Liver (tissue), 9 donors: ENCODE data around the gene BET1. TPM values are rescaled to one million over a fixed set of nuclear protein-coding genes. Genes with fewer than 3 reads are reported as not detected.

Experiments used
- DNase-seq: peaks from one replicate; pipeline ENCODE4 v3.0.0-alpha.2; 2017; ENCODE audit warnings: low spot score
- H3K27ac ChIP-seq, 2 donors: one replicate each; pipeline ENCODE4 v1.7.0; 2013; ENCODE audit warnings: inconsistent platforms in 2 of 2, low read length in 2 of 2, control low read depth in 1 of 2, low read depth in 1 of 2, mild to moderate bottlenecking in 1 of 2
- H3K27me3 ChIP-seq, 4 donors: one replicate each; pipeline versions ENCODE4 v1.6.1 to v1.7.0; 2013; ENCODE audit warnings: low read length in 3 of 4, inconsistent platforms in 1 of 4, mild to moderate bottlenecking in 1 of 4, moderate library complexity in 1 of 4; ENCODE audit not compliant: control insufficient read depth in 4 of 4, insufficient read depth in 4 of 4
- H3K36me3 ChIP-seq, 4 donors: one replicate each; pipeline versions ENCODE4 v1.6.1 to v1.7.0; 2013; ENCODE audit warnings: low read length in 3 of 4, mild to moderate bottlenecking in 3 of 4, low read depth in 1 of 4, moderate library complexity in 1 of 4; ENCODE audit not compliant: control insufficient read depth in 4 of 4, insufficient read depth in 3 of 4
- H3K4me1 ChIP-seq, 4 donors: one replicate each; pipeline versions ENCODE4 v1.6.1 to v1.7.0; 2013; ENCODE audit warnings: low read length in 3 of 4, mild to moderate bottlenecking in 3 of 4, moderate library complexity in 1 of 4; ENCODE audit not compliant: control insufficient read depth in 4 of 4, insufficient read depth in 4 of 4
- H3K4me3 ChIP-seq, 3 donors: one replicate each; pipeline versions ENCODE4 v1.6.1 to v1.7.0; 2013; ENCODE audit warnings: low read length in 3 of 3, control low read depth in 1 of 3, low read depth in 1 of 3, mild to moderate bottlenecking in 1 of 3
- H3K9ac ChIP-seq, 2 donors: one replicate each; pipeline ENCODE4 v1.7.0; 2013; ENCODE audit warnings: low read length in 2 of 2, mild to moderate bottlenecking in 2 of 2, moderate library complexity in 2 of 2, control low read depth in 1 of 2, low read depth in 1 of 2
- H3K9me3 ChIP-seq, 4 donors: one replicate each; pipeline versions ENCODE4 v1.6.1 to v1.7.0; 2013; ENCODE audit warnings: low read length in 3 of 4; ENCODE audit not compliant: control insufficient read depth in 4 of 4
- ATF3 ChIP-seq: IDR thresholded peaks from 2 replicates; pipeline ENCODE4 v1.6.1; 2016; ENCODE audit warnings: antibody characterized with exemption
- CTCF ChIP-seq: fragments of 150-350 bp; IDR thresholded peaks from 2 replicates; pipeline ENCODE4 v1.5.1; 2017; ENCODE audit warnings: improper control_type of control experiment, low read depth, low read length; ENCODE audit not compliant: missing input control
- EGR1 ChIP-seq, 2 donors: IDR thresholded peaks; 2 replicates each; pipeline ENCODE4 v1.6.1; 2016 to 2018; ENCODE audit warnings: antibody characterized with exemption in 2 of 2, low read depth in 2 of 2
- FOXA1 ChIP-seq: IDR thresholded peaks from 2 replicates; pipeline ENCODE4 v1.6.1; 2016; ENCODE audit warnings: antibody characterized with exemption
- FOXA2 ChIP-seq: IDR thresholded peaks from 2 replicates; pipeline ENCODE4 v1.6.1; 2016; ENCODE audit warnings: antibody characterized with exemption
- GABPA ChIP-seq, 2 donors: IDR thresholded peaks in 1 of 2; conservative IDR thresholded peaks in 1 of 2; 2 replicates each; pipeline ENCODE4 v1.6.1; 2016; ENCODE audit warnings: antibody characterized with exemption in 2 of 2, mild to moderate bottlenecking in 1 of 2, moderate library complexity in 1 of 2
- HNF4A ChIP-seq, 2 donors: conservative IDR thresholded peaks; 2 replicates each; pipeline ENCODE4 v1.6.1; 2016; ENCODE audit warnings: antibody characterized with exemption in 2 of 2, mild to moderate bottlenecking in 2 of 2
- HNF4G ChIP-seq: IDR thresholded peaks from 2 replicates; pipeline ENCODE4 v1.6.1; 2016; ENCODE audit warnings: antibody characterized with exemption
- JUND ChIP-seq, 2 donors: IDR thresholded peaks; 2 replicates each; pipeline ENCODE4 v1.6.1; 2016; ENCODE audit warnings: antibody characterized with exemption in 2 of 2
- MAX ChIP-seq: IDR thresholded peaks from 2 replicates; pipeline ENCODE4 v1.6.1; 2016; ENCODE audit warnings: antibody characterized with exemption
- NR2F2 ChIP-seq: IDR thresholded peaks from 2 replicates; pipeline ENCODE4 v1.6.1; 2016; ENCODE audit warnings: antibody characterized with exemption
- RAD21 ChIP-seq, 2 donors: IDR thresholded peaks; 2 replicates each; pipeline ENCODE4 v1.6.1; 2016; ENCODE audit warnings: antibody characterized with exemption in 2 of 2, mild to moderate bottlenecking in 2 of 2
- REST ChIP-seq: IDR thresholded peaks from 2 replicates; pipeline ENCODE4 v1.6.1; 2016; ENCODE audit warnings: antibody characterized with exemption, mild to moderate bottlenecking
- RXRA ChIP-seq, 2 donors: IDR thresholded peaks; 2 replicates each; pipeline ENCODE4 v1.6.1; 2017 to 2018; ENCODE audit warnings: antibody characterized with exemption in 2 of 2, mild to moderate bottlenecking in 1 of 2
- SP1 ChIP-seq: IDR thresholded peaks from 2 replicates; pipeline ENCODE4 v1.6.1; 2018; ENCODE audit warnings: antibody characterized with exemption, mild to moderate bottlenecking
- TAF1 ChIP-seq: conservative IDR thresholded peaks from 2 replicates; pipeline ENCODE4 v1.6.1; 2016; ENCODE audit warnings: antibody characterized with exemption, mild to moderate bottlenecking
- YY1 ChIP-seq: IDR thresholded peaks from 2 replicates; pipeline ENCODE4 v1.6.1; 2016; ENCODE audit warnings: antibody characterized with exemption, mild to moderate bottlenecking
- ZBTB33 ChIP-seq: IDR thresholded peaks from 2 replicates; pipeline ENCODE4 v1.6.1; 2016; ENCODE audit warnings: antibody characterized with exemption
- whole genome bisulfite sequencing: extraction: QIAGEN DNeasy Blood & Tissue Kit; methylation state at CpG from one replicate; pipeline ENCODE4 v1.1.7; 2013; 5-methylcytosine and 5-hydroxymethylcytosine counted together
- polyA plus RNA-seq, 2 donors: library from polyadenylated mRNA; stranded (reverse) in 1 of 2; unstranded in 1 of 2; fragments of 200-250 nt in 1 of 2; fragments of >200 nt in 1 of 2; fragmentation: Nextera tagmentation in 1 of 2; extraction: Ambion mirVana in 1 of 2; gene quantifications; one replicate each; pipeline versions ENCODE4 v1.2.1 to v1.2.3, GENCODE V29; 2013 to 2015
- total RNA-seq, 2 donors: library from RNA; depleted of rRNA; stranded (reverse); fragments of >200 nt; gene quantifications; one replicate each; pipeline ENCODE4 v1.2.3, GENCODE V29; 2014
- donor health status: healthy.
- donor health status: healthy.
- donor health status: healthy.
- donor health status: healthy.
- donor health status: healthy.

BET1 gene
- total and polyA plus RNA-seq, 4 donors, result 12.7 to 23.9 (median 16.2) TPM

GRCh38 chr7:94041529-94041928 is 37.4 kb upstream of the BET1 start:
- H3K9me3 ChIP-seq, result no peaks in the 10 kb centered on the region
- no peak overlapping the region for H3K27ac ChIP-seq
- no peaks in the 10 kb centered on the region for H3K36me3 ChIP-seq
- H3K4me1 ChIP-seq, result no peaks in the 10 kb centered on the region
- peaks cover 0 to 2% (median under 1%) of the 10 kb centered on the region in 4 donors for H3K27me3 ChIP-seq
- no peak overlapping the region for H3K9ac ChIP-seq
- TF ChIP-seq HNF4A (conservative IDR thresholded peaks at IDR 0.05) (no peak), EGR1 (IDR thresholded peaks at IDR 0.05; ENCODE audit: low read depth in 2 of 2) (no peak), ATF3 (no peak), NR2F2 (no peak), FOXA1 (no peak)
- no peak for DNase-seq
- no peak overlapping the region for H3K4me3 ChIP-seq

- TF ChIP-seq EGR1 (IDR thresholded peaks at IDR 0.05; ENCODE audit: low read depth in 2 of 2), result no peak
- no peak for TF ChIP-seq ATF3
- no peak for TF ChIP-seq JUND (IDR thresholded peaks at IDR 0.05)
- no peak for TF ChIP-seq YY1
- no peak for TF ChIP-seq FOXA1
- TF ChIP-seq FOXA2, result no peak
- TF ChIP-seq GABPA (IDR thresholded peaks at IDR 0.05 in 1 of 2, conservative IDR thresholded peaks at IDR 0.05 in 1 of 2), result no peak
- no peak for TF ChIP-seq NR2F2
- TF ChIP-seq TAF1, result no peak
- no peak for TF ChIP-seq RAD21 (IDR thresholded peaks at IDR 0.05)
- TF ChIP-seq MAX, result no peak
- TF ChIP-seq REST, result no peak
- TF ChIP-seq HNF4A (conservative IDR thresholded peaks at IDR 0.05), result no peak
- TF ChIP-seq CTCF, result no peak
- TF ChIP-seq RXRA (IDR thresholded peaks at IDR 0.05), result no peak
- TF ChIP-seq ZBTB33, result no peak
- TF ChIP-seq HNF4G, result no peak
- no peak for TF ChIP-seq SP1
- no peaks in the 10 kb centered on the region for H3K4me1 ChIP-seq
- DNase-seq, result no peak
- no peaks in the 10 kb centered on the region for H3K9me3 ChIP-seq
- 37% methylated on average over 2 of the region's 2 CpGs for WGBS
- H3K9ac ChIP-seq, result no peak overlapping the region
- H3K27me3 ChIP-seq, result peaks cover 0 to 2% (median under 1%) of the 10 kb centered on the region in 4 donors
- H3K27ac ChIP-seq, result no peak overlapping the region
- no peaks in the 10 kb centered on the region for H3K36me3 ChIP-seq
- no peak overlapping the region for H3K4me3 ChIP-seq
Observed at GRCh38 chr7:94040254-94040653, 36.1 kb upstream of the BET1 start.
